A375 (cell line): ENCODE data around the gene NDN. TPM values are rescaled to one million over a fixed set of nuclear protein-coding genes. Genes with fewer than 3 reads are reported as not detected.

Experiments
- total RNA-seq: library from RNA; depleted of rRNA; stranded (reverse); fragments of >200 nt; shearing (Covaris generic); gene quantifications from 2 replicates; pipeline ENCODE4 v1.2.3, GENCODE V29; 2014; rRNA removed

Gene NDN, protein sequence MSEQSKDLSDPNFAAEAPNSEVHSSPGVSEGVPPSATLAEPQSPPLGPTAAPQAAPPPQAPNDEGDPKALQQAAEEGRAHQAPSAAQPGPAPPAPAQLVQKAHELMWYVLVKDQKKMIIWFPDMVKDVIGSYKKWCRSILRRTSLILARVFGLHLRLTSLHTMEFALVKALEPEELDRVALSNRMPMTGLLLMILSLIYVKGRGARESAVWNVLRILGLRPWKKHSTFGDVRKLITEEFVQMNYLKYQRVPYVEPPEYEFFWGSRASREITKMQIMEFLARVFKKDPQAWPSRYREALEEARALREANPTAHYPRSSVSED
- total RNA-seq = 23.5 and 24.9 TPM in 2 replicates

DNA sequence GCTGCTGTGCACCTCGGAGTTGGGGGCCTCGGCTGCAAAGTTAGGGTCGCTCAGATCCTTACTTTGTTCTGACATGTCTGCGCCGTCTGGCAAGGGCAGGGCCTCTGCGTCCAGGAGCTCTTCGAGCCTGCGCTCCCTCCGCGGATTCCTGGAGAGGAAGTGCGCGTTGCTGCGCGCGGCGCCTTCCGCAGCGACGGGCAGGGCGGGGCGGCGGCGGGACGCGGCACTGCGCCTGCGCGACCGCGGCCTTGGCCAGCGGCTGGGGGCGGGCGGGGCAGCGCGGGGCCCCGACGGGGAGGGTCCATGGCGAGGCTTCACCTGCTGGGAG, at the start of gene NDN:
Gene NDN (minus strand): TSS at position 163 of the 328 bp plus-strand sequence. CDS start 88 bp downstream, at position 75.

DNA sequence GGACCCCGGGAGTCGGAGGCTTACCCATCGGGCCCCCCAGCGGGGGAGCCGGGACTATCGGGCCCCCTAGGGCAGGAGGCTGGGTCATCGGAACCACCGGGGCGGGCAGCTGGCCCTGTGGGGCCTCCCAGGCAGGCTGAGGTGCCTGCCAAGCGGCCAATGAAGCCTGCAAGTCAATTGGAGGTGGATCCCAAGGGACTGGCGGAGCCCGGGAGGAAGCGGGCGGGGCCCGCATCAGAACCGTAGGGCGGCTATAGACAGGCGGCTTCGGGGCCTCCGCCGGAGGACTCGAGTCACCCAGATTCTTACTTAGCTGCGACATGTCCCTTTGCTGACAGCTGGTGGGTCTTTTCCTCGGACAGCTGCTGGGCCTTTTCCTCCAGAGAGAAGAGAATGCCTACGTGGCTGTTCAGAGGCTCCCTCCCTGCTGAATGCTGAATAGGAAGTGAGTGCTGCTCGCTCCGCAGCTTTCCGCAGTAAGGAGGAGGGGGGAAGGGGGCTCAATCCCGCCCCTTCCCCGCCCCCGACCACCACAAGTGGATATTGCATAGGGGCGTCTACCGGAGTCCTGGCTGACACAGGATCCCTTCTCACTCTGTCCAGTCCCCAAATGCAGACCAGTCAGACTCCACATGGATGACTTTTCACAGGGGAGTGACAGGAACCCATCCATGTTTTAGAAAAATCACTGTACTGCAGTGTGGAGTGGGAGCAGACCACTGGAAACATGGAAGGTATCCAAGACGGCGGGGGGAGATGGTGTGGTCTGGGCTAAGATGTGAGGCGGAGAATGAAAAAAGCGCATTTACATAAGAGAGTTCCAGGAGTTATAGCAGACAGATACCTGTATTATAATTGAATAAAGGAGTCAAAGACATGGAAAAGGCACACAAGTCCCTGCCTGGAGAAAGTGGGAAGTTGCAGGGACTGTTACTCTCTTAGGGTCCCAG, 39.4 kb downstream of the NDN start, which contains the start of gene MAGEL2:
Gene MAGEL2 (minus strand): TSS at position 447 of the 950 bp plus-strand sequence. CDS start 125 bp downstream, at position 322.

Other genes starting within 250 kb of the NDN start
- gene GOLGA6L2, start 240.1 kb downstream of the NDN start, total RNA-seq = not detected in 2 replicates
- 9.4 and 13.0 TPM in 2 replicates for gene MKRN3, start 121.6 kb downstream of the NDN start, total RNA-seq
- 0.08 and 0.15 TPM in 2 replicates for gene MAGEL2, start 39.4 kb downstream of the NDN start, total RNA-seq